HG03575 (cell line): Measurements from ENCODE around the gene TEX51.

ENCODE experiments used
- ATAC-seq: cut with Tn5 transposase; IDR thresholded peaks from one replicate; pipeline ENCODE4 v1.9.1; 2021; ENCODE audit not compliant: unreplicated experiment, insufficient number of reproducible peaks, low FRiP score; ENCODE audit errors: extremely low read depth

The TEX51 gene

DNA sequence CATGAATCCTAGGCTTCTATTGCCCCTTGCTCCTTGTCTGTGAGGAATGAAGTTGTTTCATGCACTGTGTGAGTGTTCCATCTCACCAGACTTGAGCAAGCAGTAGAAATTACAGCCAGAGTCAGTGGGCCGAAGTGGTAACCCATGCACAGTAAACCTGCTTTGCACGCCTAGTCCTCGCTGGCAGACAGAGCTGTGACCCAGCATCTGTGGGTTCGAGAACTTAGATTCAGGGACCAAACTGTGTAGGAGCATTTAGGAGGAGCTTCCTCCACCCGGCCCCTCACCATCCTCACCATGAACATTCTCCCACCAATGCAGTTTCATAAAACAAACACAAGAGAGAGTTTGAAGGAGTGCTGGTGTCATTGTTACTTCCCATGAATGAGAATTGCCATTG, 21.6 kb upstream of the TEX51 start:
- no peak for ATAC-seq

DNA sequence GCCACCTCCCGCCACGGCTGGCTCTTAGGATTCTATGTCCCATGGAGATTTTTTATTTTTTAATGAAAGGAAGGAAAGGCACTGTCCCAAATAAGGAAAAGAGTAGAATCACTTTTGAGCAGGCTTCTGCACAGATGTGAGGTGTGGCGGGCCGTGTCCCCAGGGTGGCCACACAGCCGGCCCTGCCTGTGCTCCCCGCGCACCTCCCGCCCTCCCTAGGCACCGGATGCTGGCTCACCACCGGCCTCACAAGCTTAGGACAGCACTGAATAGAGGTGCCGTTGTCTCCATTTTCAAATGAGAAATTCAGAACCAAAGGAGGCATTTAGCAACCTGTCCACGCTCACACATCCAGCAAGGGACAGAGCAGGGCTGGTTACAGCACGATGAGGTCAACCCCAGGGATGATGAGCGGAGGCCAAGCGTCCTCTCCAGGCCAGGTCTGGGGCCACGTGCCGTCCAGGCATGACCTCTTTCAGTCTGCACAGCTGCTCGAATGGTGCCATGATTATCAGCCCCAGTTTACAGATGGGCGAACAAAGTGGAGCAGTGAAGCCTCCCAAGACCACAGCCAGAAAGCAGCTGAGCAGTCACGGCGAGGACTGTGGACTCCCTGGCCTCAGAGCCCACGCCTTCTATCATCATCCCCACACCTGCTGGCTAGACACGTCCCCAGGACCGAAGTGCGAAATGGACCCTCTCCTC, 20.7 kb upstream of the TEX51 start:
- ATAC-seq: no peak

DNA sequence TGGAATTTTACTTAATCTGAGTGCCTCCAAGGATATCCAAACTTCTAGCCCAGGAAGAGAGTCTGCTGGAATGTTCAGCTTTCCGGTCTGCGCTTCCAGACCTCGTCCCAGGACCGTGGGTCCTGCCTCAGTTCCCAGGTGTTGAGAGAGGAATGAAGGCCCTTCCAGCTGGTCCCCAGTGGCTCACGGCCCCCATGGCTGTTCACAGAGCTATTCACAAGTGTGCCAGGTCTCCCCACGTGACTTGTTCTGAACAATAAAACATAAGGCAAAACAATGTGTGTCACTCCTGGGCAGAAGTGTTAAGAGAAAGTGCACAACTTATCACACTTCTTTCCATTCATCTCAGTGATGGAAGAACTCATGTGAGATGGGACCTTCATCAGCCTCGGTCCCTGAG, 20.1 kb upstream of the TEX51 start:
- no peak for ATAC-seq

DNA sequence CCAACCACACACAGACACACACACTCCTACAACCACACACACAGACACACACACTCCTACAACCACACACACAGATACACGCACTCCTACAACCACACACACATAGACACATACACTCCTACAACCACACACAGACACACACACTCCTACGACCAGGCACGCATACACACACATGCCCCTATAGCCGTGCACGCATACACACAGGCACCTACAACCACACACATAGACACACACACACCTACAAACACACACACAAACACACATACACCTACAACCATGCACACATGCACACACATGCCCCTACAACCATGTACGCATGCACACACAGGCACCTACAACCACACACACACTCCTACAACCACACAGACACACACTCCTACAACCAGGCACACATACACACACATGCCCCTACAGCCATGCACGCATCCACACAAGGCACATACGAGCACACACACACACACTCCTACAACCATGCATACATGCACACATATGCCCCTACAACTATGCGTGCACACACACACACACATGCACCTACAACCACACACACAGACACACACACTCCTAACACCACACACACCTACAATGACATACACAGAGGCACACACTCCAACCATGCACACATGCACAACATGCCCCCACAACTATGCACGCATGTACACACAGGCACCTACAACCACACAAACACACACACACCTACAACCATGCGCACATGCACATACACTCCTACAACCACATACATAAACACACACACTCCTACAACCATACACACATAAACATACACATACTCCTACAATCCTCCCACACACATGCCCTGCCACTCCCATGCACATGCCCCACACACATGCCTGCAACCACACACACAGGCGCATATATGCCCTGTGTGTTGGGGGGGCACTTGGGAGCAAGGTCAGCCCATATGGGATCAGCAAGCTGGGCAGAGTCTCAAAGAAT, 19.1 kb upstream of the TEX51 start:
- no peak for ATAC-seq

DNA sequence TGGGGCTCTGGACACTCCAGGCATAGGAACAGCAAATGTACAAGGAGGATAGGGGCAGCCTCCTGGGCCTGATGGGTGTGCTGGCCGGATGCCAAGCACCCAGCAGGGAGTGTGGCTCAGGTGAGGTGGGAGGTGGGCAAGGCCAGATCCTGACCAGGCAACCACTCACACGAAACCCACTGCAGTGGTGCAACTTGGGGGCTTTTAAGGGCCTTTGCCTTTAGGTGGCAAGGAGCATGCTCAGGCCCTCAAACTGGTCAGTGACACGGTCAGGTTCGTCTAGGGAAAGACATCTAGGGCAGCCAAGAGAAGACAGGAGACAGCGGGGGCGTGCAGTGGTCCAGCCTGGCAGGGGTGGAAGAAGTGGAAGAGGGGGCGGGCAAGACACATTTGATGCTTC, 18.4 kb upstream of the TEX51 start:
- ATAC-seq: no peak

DNA sequence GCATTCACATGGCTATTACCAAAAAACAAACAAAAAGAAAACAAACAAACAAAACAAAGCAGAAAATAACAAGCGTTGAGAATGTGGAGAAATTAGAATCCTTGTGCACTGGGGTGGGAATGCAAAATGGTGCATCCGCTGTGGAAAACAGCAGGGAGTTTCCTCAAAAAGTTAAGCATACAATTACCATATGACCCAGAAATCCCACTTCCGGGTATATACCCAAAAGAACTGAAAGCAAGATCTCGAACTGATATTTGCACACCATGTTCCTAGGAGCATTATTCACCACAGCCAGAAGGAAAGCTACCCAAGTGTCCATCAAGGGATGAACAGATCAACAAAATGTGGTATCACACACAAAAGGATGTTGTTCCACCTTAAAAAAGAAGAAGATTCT, 17.9 kb upstream of the TEX51 start:
- no peak for ATAC-seq

DNA sequence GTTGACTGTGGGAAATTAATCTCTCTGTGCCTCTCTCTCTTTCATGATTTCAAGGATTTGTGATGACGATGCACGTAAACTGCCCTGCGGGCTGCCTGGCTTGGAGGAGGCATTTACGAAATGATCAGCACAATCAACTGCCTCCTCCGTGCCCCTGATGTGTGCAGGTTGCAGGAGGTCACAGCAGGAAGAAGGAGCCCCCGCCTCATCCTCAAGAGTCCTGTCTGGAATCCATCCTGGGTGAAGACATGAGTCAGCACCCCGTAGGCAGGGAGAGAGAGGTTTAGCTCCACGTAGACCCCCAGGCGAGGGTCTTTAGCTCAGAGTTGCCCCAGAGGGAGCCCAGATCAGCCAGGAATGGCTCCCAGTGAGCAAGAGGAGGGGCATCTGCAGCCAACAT, 17.1 kb upstream of the TEX51 start:
- no peak for ATAC-seq

DNA sequence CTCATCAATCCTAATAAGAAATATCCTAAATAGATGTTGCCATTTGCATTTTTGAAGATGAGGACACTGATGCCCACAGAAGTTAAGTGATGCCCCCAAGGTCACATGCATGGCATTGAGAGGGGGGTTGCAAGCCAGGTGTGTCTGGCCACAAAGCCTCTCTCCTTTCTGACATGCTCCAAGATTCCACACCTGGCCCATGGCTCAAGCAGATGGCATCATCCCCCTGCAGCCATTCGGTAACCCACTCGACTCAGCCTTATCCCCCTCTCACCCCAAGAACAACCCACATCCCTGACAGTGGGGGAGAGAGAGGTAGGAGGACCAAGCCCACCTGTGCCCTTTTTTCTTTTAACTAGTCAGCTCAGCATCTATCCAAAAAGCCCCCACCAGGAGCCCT, 16.5 kb upstream of the TEX51 start:
- ATAC-seq: no peak

DNA sequence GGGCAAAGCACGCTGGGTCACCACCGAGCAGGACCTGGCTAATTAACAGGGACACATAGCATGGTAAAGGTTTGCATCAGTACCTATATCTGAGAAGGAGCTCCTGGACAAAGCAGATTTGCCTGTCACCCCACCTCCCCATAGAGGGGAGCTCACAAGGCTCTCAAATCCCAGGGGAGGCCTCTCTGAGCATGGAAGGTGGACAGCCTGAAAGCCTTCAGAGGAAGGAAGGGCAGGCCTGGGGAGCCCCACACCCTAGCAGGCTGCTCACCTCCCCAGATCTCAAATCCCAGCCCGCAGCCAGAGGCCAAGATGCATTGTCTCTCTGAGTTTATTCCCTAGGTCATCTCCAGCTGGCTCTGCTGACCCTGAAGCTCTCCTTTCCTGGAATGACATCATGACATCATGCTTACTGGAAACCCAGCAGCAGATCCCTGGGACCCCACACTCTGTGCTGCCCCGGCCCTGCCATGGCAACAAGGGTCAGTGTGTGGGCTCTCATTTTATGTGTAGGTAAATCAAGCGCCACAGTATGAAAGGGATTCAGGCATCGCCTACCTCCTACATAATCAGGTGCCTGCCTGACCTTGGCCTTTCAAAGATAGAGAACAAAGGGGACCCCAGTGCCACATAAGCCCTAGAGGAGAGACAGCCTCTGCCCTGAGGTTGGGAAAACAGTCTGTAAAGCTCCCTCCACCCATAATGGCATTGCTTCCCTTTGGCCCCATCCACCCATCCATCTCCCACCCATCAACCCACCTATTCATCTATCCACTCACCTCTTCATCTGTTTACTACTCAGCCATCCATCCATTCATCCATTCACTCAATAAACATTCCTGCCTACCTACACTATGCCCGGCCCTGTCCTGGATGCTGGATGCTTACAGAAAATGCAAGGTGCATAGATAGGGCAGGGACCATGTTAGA, 15.7 kb upstream of the TEX51 start:
- no peak for ATAC-seq

DNA sequence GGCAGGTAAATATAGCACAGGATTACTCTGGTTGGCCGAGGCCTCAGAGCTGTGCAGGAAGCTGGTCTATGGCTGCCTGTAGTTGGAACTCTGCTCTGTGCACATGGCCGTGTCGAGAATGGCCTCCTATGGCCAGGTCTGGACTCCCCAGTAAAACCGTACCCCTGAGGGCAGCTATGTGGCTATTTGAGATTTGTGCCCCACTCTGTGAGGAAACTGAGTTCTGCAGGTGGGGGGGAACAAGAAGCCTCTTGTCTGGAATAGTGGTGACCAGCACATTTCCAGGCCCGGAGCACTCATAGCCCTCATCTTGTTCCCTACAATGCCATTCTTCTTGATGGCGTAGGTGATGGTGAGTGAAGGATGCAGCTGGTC, 15.0 kb upstream of the TEX51 start:
- no peak for ATAC-seq

DNA sequence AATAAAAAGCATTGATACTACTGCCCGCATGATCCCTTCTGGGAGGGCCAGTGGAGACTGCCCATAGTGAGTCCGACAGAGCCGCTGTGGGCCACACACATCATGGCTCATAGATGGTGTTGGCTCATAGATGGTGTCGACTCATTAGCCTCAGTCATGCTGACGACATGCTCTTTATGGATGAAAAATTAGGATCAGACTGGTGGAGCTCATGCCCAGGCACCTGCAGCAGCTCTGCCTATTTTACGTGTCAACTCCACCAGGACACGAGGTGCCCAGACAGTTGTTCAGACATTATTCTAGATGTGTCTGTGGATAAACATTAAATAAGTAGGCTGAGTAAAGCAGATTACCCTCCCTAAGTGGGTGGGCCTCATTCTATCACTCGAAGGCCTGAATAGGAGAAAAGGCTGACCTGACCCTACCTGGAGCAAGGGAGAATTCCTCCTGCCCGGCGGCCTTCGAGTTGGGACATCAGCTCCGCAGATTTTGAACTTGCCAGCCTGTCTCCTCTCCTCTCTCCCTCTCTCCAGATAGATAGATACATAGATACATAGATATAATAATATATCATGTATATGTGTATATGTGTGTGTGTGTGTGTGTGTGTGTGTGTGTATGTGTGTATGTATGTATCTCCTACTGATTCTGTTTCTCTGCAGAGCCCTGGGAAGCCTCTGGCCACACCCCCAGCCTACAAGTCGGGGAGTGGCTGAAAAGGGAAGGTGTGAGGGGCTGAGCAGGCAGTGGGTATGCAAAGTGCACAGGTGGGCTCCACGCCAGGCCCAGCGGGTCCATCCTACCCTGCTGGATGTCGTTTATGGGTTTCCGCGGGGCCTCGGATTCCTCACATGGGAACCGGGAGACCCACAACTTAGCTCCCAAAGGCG, 13.6 kb upstream of the TEX51 start:
- no peak for ATAC-seq

DNA sequence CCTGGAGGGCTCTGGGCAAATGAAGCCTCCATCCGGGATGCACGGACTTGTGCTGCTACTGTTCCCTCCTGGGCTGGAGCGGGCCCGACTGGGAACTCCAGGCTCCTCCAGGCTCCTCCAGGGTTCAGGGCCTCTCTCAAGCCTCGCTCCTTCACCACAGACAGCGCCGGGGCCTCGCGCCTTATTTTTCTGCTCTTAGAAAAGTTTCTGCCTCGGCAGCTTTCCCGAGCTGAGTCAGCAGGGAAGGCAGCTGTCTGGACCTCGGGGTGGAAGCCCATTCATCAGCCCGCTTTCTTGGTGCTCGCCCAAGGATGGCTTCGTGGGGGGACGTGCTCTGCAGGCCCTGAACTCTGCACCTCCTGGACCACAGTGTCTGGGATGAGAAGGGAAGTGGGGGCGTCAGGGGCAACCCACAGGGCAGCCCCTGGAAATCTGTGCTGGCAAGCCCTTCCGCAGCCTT, 12.9 kb upstream of the TEX51 start:
- no peak for ATAC-seq

DNA sequence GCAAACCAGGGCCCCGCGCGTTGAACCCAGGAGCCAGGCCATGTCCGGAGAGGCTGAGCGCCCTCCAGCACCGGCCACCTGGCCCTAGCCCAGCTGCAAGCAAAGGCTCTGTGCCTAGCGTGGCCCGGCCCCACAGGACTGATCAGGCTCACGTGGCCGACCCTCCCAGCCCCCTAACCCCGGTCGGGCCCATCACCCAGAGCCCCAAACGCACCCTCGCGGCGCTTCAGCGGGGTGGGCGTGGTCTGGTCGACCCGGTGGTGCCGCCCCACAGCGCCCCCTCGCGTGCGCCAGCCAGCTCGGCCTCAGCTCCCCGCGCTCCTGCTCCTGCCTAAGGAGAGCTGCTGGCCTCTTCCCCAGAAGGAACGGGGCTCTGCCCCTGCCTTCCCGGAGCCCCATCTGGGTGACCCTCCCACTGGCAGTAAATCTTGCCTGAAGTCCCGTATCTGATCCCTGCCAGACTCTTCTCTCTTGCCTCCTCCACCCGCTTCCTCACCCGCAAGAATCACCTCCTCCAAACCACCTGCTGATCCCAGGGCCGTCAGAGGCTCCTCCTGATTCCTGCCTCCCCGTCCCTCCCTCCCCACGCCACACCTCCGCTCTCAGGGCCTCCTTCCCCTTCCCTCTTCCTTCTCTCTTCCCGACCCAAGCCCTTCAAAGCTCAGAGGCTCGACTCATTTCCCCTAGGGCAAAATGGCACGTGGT, 12.3 kb upstream of the TEX51 start:
- no peak for ATAC-seq

DNA sequence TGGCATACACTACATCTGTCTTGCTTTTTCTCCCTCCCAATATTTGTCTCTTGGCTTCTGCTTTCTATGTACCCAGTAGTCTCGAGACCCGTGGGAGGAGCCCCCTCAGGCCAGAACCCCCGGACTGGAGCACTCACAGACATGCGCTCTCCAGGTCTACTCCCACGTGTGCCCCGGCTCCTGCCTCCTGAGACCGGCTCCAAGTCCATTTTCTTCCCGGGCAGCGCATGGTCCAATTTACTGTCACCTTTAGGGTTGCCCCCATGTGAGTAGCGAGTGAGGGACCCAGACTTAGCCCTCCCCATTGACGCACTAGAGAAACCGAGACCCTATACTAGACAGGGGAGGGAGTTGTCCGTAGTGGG, 11.8 kb upstream of the TEX51 start:
- ATAC-seq: no peak

DNA sequence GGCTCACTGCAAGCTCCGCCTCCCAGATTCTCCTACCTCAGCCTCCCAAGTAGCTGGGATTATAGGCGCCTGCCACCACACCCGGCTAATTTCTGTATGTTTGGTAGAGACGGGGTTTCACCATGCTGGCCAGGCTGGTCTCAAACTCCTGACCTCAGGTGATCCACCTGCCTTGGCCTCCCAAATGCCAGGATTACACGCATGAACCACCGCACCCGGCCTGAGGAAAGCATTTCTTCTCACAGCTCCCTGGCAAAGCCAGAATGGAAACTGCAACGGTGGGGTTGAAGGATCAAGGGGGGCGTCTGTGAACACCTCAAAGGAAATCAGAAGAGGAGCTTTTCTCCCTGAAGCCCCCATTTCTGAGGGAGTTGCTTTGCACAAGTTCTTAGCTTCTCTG, 11.2 kb upstream of the TEX51 start:
- no peak for ATAC-seq

DNA sequence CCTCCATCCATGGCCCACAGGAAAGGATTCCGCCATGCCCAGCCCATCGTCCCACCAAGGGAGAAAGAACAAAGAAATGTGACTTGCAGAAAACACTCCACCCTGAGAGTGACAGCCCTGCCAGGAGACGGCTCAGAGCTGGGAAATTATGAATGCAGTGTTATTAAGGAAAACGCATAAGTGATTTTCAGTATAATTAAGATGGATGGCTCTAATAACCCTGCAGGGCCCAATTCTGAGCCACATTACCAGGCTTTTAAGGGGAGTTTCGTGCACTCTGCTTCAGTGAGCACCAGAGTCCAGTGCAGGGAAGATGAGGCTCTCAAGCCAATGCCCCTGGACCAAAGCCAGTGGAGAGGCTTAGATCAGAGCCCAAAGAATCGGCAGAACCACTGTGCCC, 10.6 kb upstream of the TEX51 start:
- no peak for ATAC-seq

DNA sequence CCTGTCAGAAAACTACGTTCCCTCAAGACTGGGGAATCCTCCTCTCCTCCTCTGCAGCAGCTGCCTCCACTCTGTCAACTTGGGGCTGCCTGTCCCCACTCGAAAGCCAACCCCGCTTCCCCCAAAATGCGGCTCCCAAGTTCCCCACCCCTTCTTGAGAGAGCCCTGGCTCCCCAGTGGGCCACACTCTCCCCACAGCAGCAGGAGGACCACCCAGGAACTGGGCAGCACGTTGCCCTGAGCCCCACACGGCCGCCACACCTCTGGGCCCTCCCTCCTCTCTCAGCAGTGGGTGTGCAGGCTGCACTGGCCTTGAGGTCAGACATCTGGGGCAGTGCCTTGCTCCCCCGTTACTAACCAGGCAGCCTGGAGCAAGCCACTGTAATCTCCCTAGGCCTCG, 9.6 kb upstream of the TEX51 start:
- no peak for ATAC-seq
